Endothelial cell of umbilical vein (primary cell): ENCODE results near the gene GLI2. TPM values are rescaled to one million over a fixed set of nuclear protein-coding genes. Genes with fewer than 3 reads are reported as not detected.

Experiments used
- BruUV-seq: library from RNA; stranded (reverse); fragments of 400-500 nt; replicated peaks from 2 replicates; lab custom pipeline; 2021; lab: Mats Ljungman, UMichigan
- CTCF ChIA-PET: fragments of 300-600, 350-600 bp; sonication (Branson Sonifier 250); formaldehyde crosslinking; loops from one replicate; lab custom pipeline; 2021; ENCODE audit warnings: antibody characterized with exemption, inconsistent platforms; lab: Charles Lee
- POLR2A ChIA-PET: fragments of 300-600, 350-600 bp; sonication (Branson Sonifier 250); formaldehyde crosslinking; loops from one replicate; lab custom pipeline; 2021; ENCODE audit warnings: antibody characterized with exemption, inconsistent platforms; lab: Charles Lee
- DNase-seq: peaks from one replicate; pipeline ENCODE4 v3.0.0-alpha.2; 2011; ENCODE audit warnings: low read depth, low spot score
- FAIRE-seq: peaks from 2 replicates; lab custom pipeline; 2011; peaks lifted over from hg19 to GRCh38; lab: Jason Lieb, UNC
- H2AFZ ChIP-seq: 2 replicates; pipeline ENCODE4 v1.6.0; 2012; ENCODE audit warnings: low read depth, low read length, control low read depth, inconsistent platforms
- H3K27ac ChIP-seq: 2 replicates; pipeline ENCODE4 v1.5.1; 2011; ENCODE audit warnings: low read depth, mild to moderate bottlenecking, control low read depth, low read length, moderate library complexity; ENCODE audit not compliant: insufficient read depth
- H3K27me3 ChIP-seq, 2 experiments: 2 replicates each; pipeline versions ENCODE4 v1.6.0 to v1.6.1; 2011; ENCODE audit warnings: low read length in 2 of 2, mixed read lengths in 1 of 2; ENCODE audit not compliant: control insufficient read depth in 2 of 2, insufficient read depth in 2 of 2
- H3K36me3 ChIP-seq, 2 experiments: 2 replicates in 1 of 2; 3 replicates in 1 of 2; pipeline ENCODE4 v1.5.1; 2011; ENCODE audit warnings: low read length in 2 of 2, mild to moderate bottlenecking in 1 of 2, moderate library complexity in 1 of 2; ENCODE audit not compliant: control insufficient read depth in 2 of 2, insufficient read depth in 2 of 2; ENCODE audit errors: extremely low read depth in 1 of 2
- H3K4me1 ChIP-seq: 3 replicates; pipeline ENCODE4 v1.5.1; 2011; ENCODE audit warnings: mild to moderate bottlenecking, low read length; ENCODE audit not compliant: control insufficient read depth, insufficient read depth; ENCODE audit errors: extremely low read depth
- H3K4me2 ChIP-seq: 2 replicates; pipeline ENCODE4 v1.6.1; 2011; ENCODE audit warnings: low read length, control low read depth, mixed read lengths; ENCODE audit not compliant: insufficient read depth
- H3K4me3 ChIP-seq, 3 experiments: fragments of 200-600 bp in 1 of 3; sonication (generic), shearing (Covaris generic) in 1 of 3; replicated peaks in 1 of 3; 2 replicates each; pipeline ENCODE4 v1.5.1; 2011 to 2016; ENCODE audit warnings: control low read depth in 3 of 3, low read length in 3 of 3, mild to moderate bottlenecking in 2 of 3, inconsistent platforms in 1 of 3, low read depth in 1 of 3, moderate library complexity in 1 of 3; ENCODE audit not compliant: insufficient read depth in 1 of 3
- H3K79me2 ChIP-seq: 2 replicates; pipeline ENCODE4 v1.6.0; 2012; ENCODE audit warnings: low read length, inconsistent platforms; ENCODE audit not compliant: control insufficient read depth, insufficient read depth
- H3K9ac ChIP-seq: replicated peaks from 2 replicates; pipeline ENCODE3; 2011; ENCODE audit warnings: low read length, control low read depth; ENCODE audit not compliant: insufficient read depth; ENCODE audit errors: extremely low read depth
- H3K9me1 ChIP-seq: replicated peaks from 3 replicates; pipeline ENCODE4 v1.6.0; 2011; ENCODE audit warnings: mild to moderate bottlenecking, low read length; ENCODE audit not compliant: control insufficient read depth, insufficient read depth; ENCODE audit errors: extremely low read depth
- H3K9me3 ChIP-seq: replicated peaks from 2 replicates; pipeline ENCODE4 v1.5.1; 2012; ENCODE audit warnings: low read length, inconsistent platforms; ENCODE audit not compliant: control insufficient read depth, insufficient read depth
- H4K20me1 ChIP-seq: replicated peaks from 2 replicates; pipeline ENCODE3; 2011; ENCODE audit warnings: mild to moderate bottlenecking, low read length; ENCODE audit not compliant: control insufficient read depth, insufficient read depth; ENCODE audit errors: extremely low read depth
- FOS ChIP-seq: IDR thresholded peaks from 2 replicates; pipeline ENCODE4 v1.6.1; 2011; ENCODE audit warnings: mild to moderate bottlenecking, low read length, moderate library complexity, borderline replicate concordance; ENCODE audit not compliant: insufficient read depth
- JUN ChIP-seq: IDR thresholded peaks from 2 replicates; pipeline ENCODE4 v1.6.1; 2011; ENCODE audit warnings: borderline replicate concordance, low read depth; ENCODE audit not compliant: insufficient read length, insufficient read depth
- POLR2A ChIP-seq: IDR thresholded peaks from 2 replicates; pipeline ENCODE4 v1.6.1; 2012; ENCODE audit warnings: low read depth, mild to moderate bottlenecking, control low read depth, low read length
- dilution Hi-C: fragments of 300-500 bp; cut with MboI; formaldehyde crosslinking; loops from one replicate; pipeline ENCODE4 v1.15.0; 2019; ENCODE audit warnings: low sequenced_read_pairs; ENCODE audit not compliant: extremely low pct_ligation_motif_present
- intact Hi-C: fragments of 100-400 bp; cut with micrococcal nuclease; formaldehyde crosslinking; loops from one replicate; pipeline ENCODE4 v1.10.0; 2022
- polyA plus RNA-seq, 4 experiments: library from polyadenylated mRNA; depleted of rRNA in 3 of 4; stranded (reverse) in 3 of 4; unstranded in 1 of 4; fragments of >200 nt; gene quantifications; 2 replicates each; pipeline versions ENCODE4 v1.2.1 to v1.2.3, GENCODE V29; 2011 to 2012; ENCODE audit warnings: missing spikeins in 1 of 4
- total RNA-seq: library from RNA; stranded (reverse); gene quantifications from 2 replicates; pipeline ENCODE4 v1.2.3, GENCODE V29; 2021
- TF ChIP-seq, protein P1 (sequence below): IDR thresholded peaks from 2 replicates; pipeline ENCODE4 v1.6.1; 2011; ENCODE audit not compliant: insufficient read depth, insufficient read length

Gene GLI2
- total and polyA plus RNA-seq, 2 donors (not counting 3 experiments of a cell fraction or from before 2014, with no cell fraction given), result 0.13 TPM; not detected in 1

DNA sequence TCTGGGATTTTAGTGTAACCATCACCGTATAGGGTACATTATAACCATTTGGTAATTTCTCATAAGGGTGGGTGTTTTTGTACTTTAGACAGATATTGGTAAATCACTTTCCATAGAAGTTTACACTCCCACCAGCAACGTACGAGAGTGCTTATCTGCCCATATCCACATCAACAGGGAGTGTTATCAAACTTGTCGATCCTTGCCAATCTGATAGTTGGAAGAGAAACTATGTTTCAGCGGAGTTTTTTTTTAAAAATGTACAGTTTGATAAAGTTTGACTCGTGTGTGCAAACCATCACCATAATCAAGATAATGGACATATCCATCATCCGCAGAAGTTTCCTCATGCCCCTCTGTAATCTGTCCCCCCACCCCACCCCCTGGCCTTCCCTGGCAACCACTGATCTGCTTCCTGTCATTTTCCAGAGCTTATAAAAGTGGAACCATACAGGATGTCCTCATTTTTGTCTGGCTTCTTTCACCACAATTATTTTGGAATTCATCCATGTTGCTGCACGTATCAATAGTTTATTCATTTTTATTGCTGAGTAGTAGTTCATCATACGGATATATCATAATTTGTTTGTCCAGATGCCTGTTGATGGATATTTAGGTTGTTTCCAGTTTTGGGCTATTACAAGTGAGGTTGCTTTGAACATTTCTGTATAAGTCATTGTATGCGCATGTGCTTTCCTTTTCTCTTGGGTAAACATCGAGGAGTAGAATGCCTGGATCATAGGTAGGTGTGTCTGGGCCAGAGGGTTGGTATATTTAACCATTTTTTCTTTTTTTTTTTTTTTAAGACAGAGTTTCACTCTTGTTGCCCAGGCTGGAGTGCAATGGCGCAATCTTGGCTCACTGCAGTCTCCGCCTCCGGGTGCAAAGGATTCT, 18.6 kb downstream of the GLI2 start:
- no TSS peak for BruUV-seq
- H3K9me1 ChIP-seq, result no peaks in the 10 kb centered on the region
- DNase-seq, result no peak
- H3K79me2 ChIP-seq, result no peaks in the 10 kb centered on the region
- dilution Hi-C loops, result no loop called here
- POLR2A ChIA-PET, result no interaction called here
- H3K4me1 ChIP-seq, result no peaks in the 10 kb centered on the region
- no peaks in the 10 kb centered on the region for H3K36me3 ChIP-seq
- TF ChIP-seq, protein P1, sequence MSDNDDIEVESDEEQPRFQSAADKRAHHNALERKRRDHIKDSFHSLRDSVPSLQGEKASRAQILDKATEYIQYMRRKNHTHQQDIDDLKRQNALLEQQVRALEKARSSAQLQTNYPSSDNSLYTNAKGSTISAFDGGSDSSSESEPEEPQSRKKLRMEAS, result no peak
- CTCF ChIA-PET, result interaction anchor here (0.6 kb wide), 2 partner anchors 34 to 1151 kb away, joined by 3 to 4 read pairs; no protein-coding TSS in a partner anchor
- H3K27ac ChIP-seq, result no peak overlapping the region
- no peak overlapping the region for H3K4me3 ChIP-seq
- peaks cover 3 to 5% of the 10 kb centered on the region in 2 experiments for H3K27me3 ChIP-seq
- intact Hi-C loops, result no loop called here
- no peak for FAIRE-seq
- no peak overlapping the region for H3K9ac ChIP-seq
- no peaks in the 10 kb centered on the region for H3K9me3 ChIP-seq
- H3K4me2 ChIP-seq, result no peak overlapping the region
- H4K20me1 ChIP-seq, result no peaks in the 10 kb centered on the region
- no peak overlapping the region for H2AFZ ChIP-seq

- H3K9me1 ChIP-seq, result no peaks in the 10 kb centered on the region
- intact Hi-C loops, result no loop called here
- H3K79me2 ChIP-seq, result no peaks in the 10 kb centered on the region
- H2AFZ ChIP-seq, result no peak overlapping the region
- BruUV-seq, result no TSS peak
- TF ChIP-seq POLR2A (no peak), JUN (no peak), FOS (no peak)
- dilution Hi-C loops, result no loop called here
- no peak for DNase-seq
- H3K4me1 ChIP-seq, result no peaks in the 10 kb centered on the region
- no peak overlapping the region for H3K27ac ChIP-seq
- H4K20me1 ChIP-seq, result no peaks in the 10 kb centered on the region
- peaks cover 0 to 3% of the 10 kb centered on the region in 2 experiments for H3K27me3 ChIP-seq
- no peaks in the 10 kb centered on the region for H3K9me3 ChIP-seq
- H3K36me3 ChIP-seq, result no peaks in the 10 kb centered on the region
- no peak overlapping the region for H3K9ac ChIP-seq
- no peak overlapping the region for H3K4me3 ChIP-seq
- no peak overlapping the region for H3K4me2 ChIP-seq
- ChIA-PET CTCF (interaction anchor here (0.7 to 1.0 kb wide), 3 partner anchors 12 to 62 kb away, joined by 3 to 6 read pairs (median 3); no protein-coding TSS in a partner anchor), POLR2A (no interaction called here)
- no peak for FAIRE-seq
These were observed 22.8 kb downstream of the GLI2 start for GRCh38 chr2:120758181-120759144.
